GM12878 (cell line): ENCODE results near the gene RSRC1. TPM values are rescaled to one million over a fixed set of nuclear protein-coding genes. Genes with fewer than 3 reads are reported as not detected.

Experiments used
- ATAC-seq: fragments of 200-7000 bp; cut with Tn5 transposase; 3 replicates; pipeline ENCODE4 v1.9.1; 2020; ENCODE audit warnings: mild to moderate bottlenecking, moderate library complexity
- BruUV-seq: library from RNA; stranded (reverse); fragments of 400-500 nt; replicated peaks from 2 replicates; lab custom pipeline; 2021; lab: Mats Ljungman, UMichigan
- CTCF ChIA-PET: fragments of 300-600 bp; sonication (Branson Sonifier 250); formaldehyde crosslinking; extraction: SDS; loops from one replicate; lab custom pipeline; 2021; ENCODE audit warnings: inconsistent platforms; lab: Yijun Ruan, JAX
- POLR2A ChIA-PET: fragments of 350-600 bp; formaldehyde crosslinking; extraction: SDS; loops from one replicate; lab custom pipeline; 2021; ENCODE audit warnings: inconsistent platforms; lab: Charles Lee
- RAD21 ChIA-PET: fragments of 300-600 bp; sonication (Branson Sonifier 250); formaldehyde crosslinking; loops from one replicate; lab custom pipeline; 2023; ENCODE audit warnings: antibody characterized with exemption; ENCODE audit not compliant: unreplicated experiment; lab: Charles Lee
- SMC1A ChIA-PET: fragments of 300-600 bp; sonication (Branson Sonifier 250); formaldehyde crosslinking; loops from one replicate; lab custom pipeline; 2023; ENCODE audit not compliant: unreplicated experiment, uncharacterized antibody; lab: Charles Lee
- DNase-seq: peaks from one replicate; pipeline ENCODE4 v3.0.0-alpha.2; 2011; ENCODE audit warnings: low read depth, low spot score
- FAIRE-seq: peaks from 3 replicates; lab custom pipeline; 2011; peaks lifted over from hg19 to GRCh38; lab: Jason Lieb, UNC
- H2AFZ ChIP-seq: 2 replicates; pipeline ENCODE4 v1.6.0; 2011; ENCODE audit warnings: low read depth, low read length, control low read depth; ENCODE audit not compliant: control insufficient read depth
- H3K27ac ChIP-seq: 2 replicates; pipeline ENCODE4 v1.5.1; 2011; ENCODE audit warnings: control low read depth; ENCODE audit not compliant: control insufficient read depth, insufficient read depth
- H3K27me3 ChIP-seq, 2 experiments: replicated peaks in 1 of 2; 2 replicates each; pipeline versions ENCODE4 v1.6.0 to v1.6.1; 2011; ENCODE audit warnings: low read length in 1 of 2; ENCODE audit not compliant: control insufficient read depth in 2 of 2, insufficient read depth in 2 of 2
- H3K36me3 ChIP-seq, 2 experiments: 2 replicates each; pipeline ENCODE4 v1.5.1; 2011; ENCODE audit warnings: low read length in 1 of 2; ENCODE audit not compliant: control insufficient read depth in 2 of 2, insufficient read depth in 2 of 2
- H3K4me1 ChIP-seq: 2 replicates; pipeline ENCODE4 v1.6.1; 2011; ENCODE audit warnings: mild to moderate bottlenecking, low read length, moderate library complexity, mixed read lengths; ENCODE audit not compliant: control insufficient read depth, insufficient read depth
- H3K4me2 ChIP-seq: 2 replicates; pipeline ENCODE4 v1.6.0; 2011; ENCODE audit warnings: control low read depth; ENCODE audit not compliant: control insufficient read depth, insufficient read depth
- H3K4me3 ChIP-seq: fragments of 200-600 bp; sonication (generic); 2 replicates; pipeline ENCODE4 v1.5.1; 2016
- H3K79me2 ChIP-seq: 2 replicates; pipeline ENCODE4 v1.6.0; 2011; ENCODE audit warnings: low read length; ENCODE audit not compliant: control insufficient read depth, insufficient read depth
- H3K9ac ChIP-seq: 2 replicates; pipeline ENCODE4 v1.8.0; 2011; ENCODE audit warnings: low read length, control low read depth, mixed read lengths; ENCODE audit not compliant: control insufficient read depth, insufficient read depth
- H3K9me3 ChIP-seq: replicated peaks from 3 replicates; pipeline ENCODE4 v1.5.1; 2011; ENCODE audit warnings: mild to moderate bottlenecking, low read length; ENCODE audit not compliant: control insufficient read depth, insufficient read depth
- H4K20me1 ChIP-seq: 2 replicates; pipeline ENCODE4 v1.6.0; 2011; ENCODE audit not compliant: control insufficient read depth, insufficient read depth
- CEBPB ChIP-seq, 2 experiments: fragments of 150-350 bp in 1 of 2; IDR thresholded peaks; 2 replicates each; pipeline ENCODE4 v1.6.1; 2012 to 2014; ENCODE audit warnings: low read depth in 2 of 2, low read length in 2 of 2, borderline replicate concordance in 1 of 2, inconsistent platforms in 1 of 2
- CHD4 ChIP-seq: fragments of 200-600 bp; sonication (generic); IDR thresholded peaks from 2 replicates; pipeline ENCODE4 v1.6.1; 2016; ENCODE audit warnings: mild to moderate bottlenecking
- ESRRA ChIP-seq: IDR thresholded peaks from 2 replicates; pipeline ENCODE4 v1.6.1; 2012; ENCODE audit warnings: mild to moderate bottlenecking, low read length, improper control_type of control experiment
- HDAC2 ChIP-seq: fragments of 200-600 bp; sonication (generic); IDR thresholded peaks from 2 replicates; pipeline ENCODE4 v1.6.1; 2017
- RB1 ChIP-seq: fragments of 450-650 bp; formaldehyde crosslinking; IDR thresholded peaks from 2 replicates; pipeline ENCODE4 v1.6.1; 2017; ENCODE audit warnings: mild to moderate bottlenecking, borderline replicate concordance
- RUNX3 ChIP-seq: IDR thresholded peaks from 2 replicates; pipeline ENCODE4 v1.6.1; 2012; ENCODE audit warnings: low read length, inconsistent platforms
- TCF7 ChIP-seq: IDR thresholded peaks from 2 replicates; pipeline ENCODE4 v1.6.1; 2014; ENCODE audit warnings: antibody characterized with exemption, borderline replicate concordance
- USF1 ChIP-seq: IDR thresholded peaks from 2 replicates; pipeline ENCODE4 v1.6.1; 2011; ENCODE audit warnings: borderline replicate concordance, low read depth, mild to moderate bottlenecking, moderate library complexity, mixed read lengths, low read length; ENCODE audit not compliant: insufficient read depth; ENCODE audit errors: extremely low read length
- WRNIP1 ChIP-seq: IDR thresholded peaks from 2 replicates; pipeline ENCODE4 v1.6.1; 2011; ENCODE audit warnings: low read depth, low read length, improper control_type of control experiment, borderline replicate concordance
- YBX1 ChIP-seq: fragments of 450-650 bp; IDR thresholded peaks from 2 replicates; pipeline ENCODE4 v1.6.1; 2016; ENCODE audit warnings: antibody characterized with exemption
- WGBS: methylation state at CpG from one replicate; pipeline ENCODE4 v1.1.6; 2016; ENCODE audit warnings: low lambda C conversion rate; ENCODE audit not compliant: insufficient replicate concordance, insufficient coverage; ENCODE audit errors: missing lambda C conversion rate; 5-methylcytosine and 5-hydroxymethylcytosine counted together
- in situ Hi-C: fragments of 300-500 bp; cut with MboI; formaldehyde crosslinking; loops from 9 replicates; pipeline ENCODE4 v1.14.3; 2018; ENCODE audit warnings: mixed read lengths
- intact Hi-C: fragments of 100-400 bp; cut with micrococcal nuclease; formaldehyde crosslinking; loops from one replicate; pipeline ENCODE4 v1.14.2; 2022; ENCODE audit not compliant: unreplicated experiment
- polyA plus RNA-seq, 11 experiments: library from polyadenylated mRNA; depleted of rRNA in 4 of 11; unstranded in 6 of 11; stranded (reverse) in 5 of 11; fragments of >200 nt; fragmentation: Nextera tagmentation in 4 of 11; fragmentation: Illumina TruSeq in 1 of 11; extraction: Ambion mirVana in 4 of 11; extraction: Trizol in 1 of 11; gene quantifications; 1 replicate in 1 of 11; 2 replicates in 10 of 11; pipeline versions ENCODE4 v1.2.1 to v1.2.3, GENCODE V29; 2011 to 2016; ENCODE audit warnings: inconsistent platforms in 2 of 11, missing spikeins in 2 of 11, low read depth in 1 of 11
- total RNA-seq, 4 experiments: library from RNA; depleted of rRNA in 3 of 4; stranded (reverse); fragments of >200 nt in 3 of 4; fragmentation: Illumina TruSeq in 1 of 4; extraction: Trizol in 1 of 4; gene quantifications; 2 replicates each; pipeline versions ENCODE4 v1.2.1 to v1.2.3, GENCODE V29; 2013 to 2021

RSRC1 gene
- total and polyA plus RNA-seq, 10 of the 15 experiments (the other 5 are each of a cell fraction or from before 2014, with no cell fraction given) = 16.4 to 85.9 (median 42.0) TPM

GRCh38 chr3:158488670-158489069 is 378.8 kb downstream of the RSRC1 start:
- Histone ChIP-seq H3K9me3 (no peaks in the 10 kb centered on the region), H3K4me2 (no peak overlapping the region), H3K9ac (no peak overlapping the region), H3K27ac (no peak overlapping the region), H3K27me3 (no peaks in the 10 kb centered on the region), H3K79me2 (no peaks in the 10 kb centered on the region), H3K36me3 (no peaks in the 10 kb centered on the region), H3K4me1 (no peaks in the 10 kb centered on the region), H2AFZ (no peak overlapping the region), H4K20me1 (no peaks in the 10 kb centered on the region), H3K4me3 (no peak overlapping the region)
- FAIRE-seq (no peak), ATAC-seq (no peak), DNase-seq (no peak)
- 50% methylated on average over 2 of the region's 2 CpGs for WGBS
- SMC1A ChIA-PET = interaction anchor here (1.7 kb wide), 1 partner anchor 13 kb away, joined by 3 read pairs; no protein-coding TSS in a partner anchor
- RAD21 ChIA-PET = no interaction called here
- no peak for TF ChIP-seq CEBPB (IDR thresholded peaks at IDR 0.05; ENCODE audit: borderline replicate concordance in 1 of 2, low read depth in 2 of 2, low read length in 2 of 2)
- in situ Hi-C loops (no loop called here), intact Hi-C loops (no loop called here)
- POLR2A ChIA-PET = no interaction called here
- no TSS peak for BruUV-seq
- CTCF ChIA-PET = interaction anchor here (1.0 kb wide), 1 partner anchor 54 kb away, joined by 3 read pairs; no protein-coding TSS in a partner anchor

GRCh38 chr3:158489181-158489580 is 379.3 kb downstream of the RSRC1 start:
- Histone ChIP-seq H3K9me3 (no peaks in the 10 kb centered on the region), H3K4me3 (no peak overlapping the region), H3K4me2 (no peak overlapping the region), H4K20me1 (no peaks in the 10 kb centered on the region), H3K27ac (no peak overlapping the region), H3K27me3 (no peaks in the 10 kb centered on the region), H3K4me1 (no peaks in the 10 kb centered on the region), H2AFZ (no peak overlapping the region), H3K9ac (no peak overlapping the region), H3K79me2 (no peaks in the 10 kb centered on the region), H3K36me3 (no peaks in the 10 kb centered on the region)
- ChIA-PET CTCF (interaction anchor here (0.8 to 1.0 kb wide), 2 partner anchors 10 to 55 kb away, joined by 3 read pairs; no protein-coding TSS in a partner anchor), SMC1A (interaction anchor here (1.7 kb wide), 1 partner anchor 12 kb away, joined by 3 read pairs; no protein-coding TSS in a partner anchor), RAD21 (no interaction called here), POLR2A (no interaction called here)
- BruUV-seq = no TSS peak
- FAIRE-seq = no peak
- TF ChIP-seq WRNIP1 (no peak), CHD4 (no peak), RB1 (no peak), YBX1 (no peak), ESRRA (no peak), TCF7 (no peak), USF1 (no peak), RUNX3 (no peak), HDAC2 (no peak)
- DNase-seq = no peak
- in situ Hi-C loops (no loop called here), intact Hi-C loops (no loop called here)
- no peak for ATAC-seq
